ENCODE measurements around the gene SLC4A2. TPM values are rescaled to one million over a fixed set of nuclear protein-coding genes. Genes with fewer than 3 reads are reported as not detected.
A peak's percentile ranks its signal among the peaks of the same experiment; 100 is the strongest.

The SLC4A2 gene
- total RNA-seq, 2 donors from 2014 or later, result 55.3 to 114 TPM

- H3K9me3 ChIP-seq, result no peaks in the 10 kb centered on the region
- H3K27ac ChIP-seq, result no peak overlapping the region
- H3K36me3 ChIP-seq, result no peaks in the 10 kb centered on the region
- no peak for TF ChIP-seq CTCF (IDR thresholded peaks at IDR 0.05)
- H3K4me3 ChIP-seq, result peak overlapping the region in 1 of 2 donors; percentile 22
- DNase-seq (ENCODE audit: low spot score), result no peak
- H3K4me1 ChIP-seq, result peaks cover 0 to 18% of the 10 kb centered on the region in 2 donors
- H3K27me3 ChIP-seq, result no peaks in the 10 kb centered on the region
Measured at GRCh38 chr7:151051108-151051507, 8.3 kb upstream of the SLC4A2 start.

- Histone ChIP-seq H3K27me3 (no peaks in the 10 kb centered on the region), H3K4me3 (no peak overlapping the region), H3K4me1 (peaks cover 0 to 17% of the 10 kb centered on the region in 2 donors), H3K9me3 (no peaks in the 10 kb centered on the region), H3K36me3 (no peaks in the 10 kb centered on the region), H3K27ac (no peak overlapping the region)
- DNase-seq (ENCODE audit: low spot score), result no peak
- no peak for TF ChIP-seq CTCF (IDR thresholded peaks at IDR 0.05)
Measured at GRCh38 chr7:151053096-151053495, 6.3 kb upstream of the SLC4A2 start.

GRCh38 chr7:151053751-151054150 is 5.6 kb upstream of the SLC4A2 start:
- Histone ChIP-seq H3K27ac (no peak overlapping the region), H3K27me3 (no peaks in the 10 kb centered on the region), H3K36me3 (no peaks in the 10 kb centered on the region), H3K9me3 (no peaks in the 10 kb centered on the region), H3K4me3 (no peak overlapping the region), H3K4me1 (peaks cover 0 to 24% of the 10 kb centered on the region in 2 donors)
- TF ChIP-seq CTCF (IDR thresholded peaks at IDR 0.05), result no peak
- DNase-seq (ENCODE audit: low spot score), result no peak

DNA sequence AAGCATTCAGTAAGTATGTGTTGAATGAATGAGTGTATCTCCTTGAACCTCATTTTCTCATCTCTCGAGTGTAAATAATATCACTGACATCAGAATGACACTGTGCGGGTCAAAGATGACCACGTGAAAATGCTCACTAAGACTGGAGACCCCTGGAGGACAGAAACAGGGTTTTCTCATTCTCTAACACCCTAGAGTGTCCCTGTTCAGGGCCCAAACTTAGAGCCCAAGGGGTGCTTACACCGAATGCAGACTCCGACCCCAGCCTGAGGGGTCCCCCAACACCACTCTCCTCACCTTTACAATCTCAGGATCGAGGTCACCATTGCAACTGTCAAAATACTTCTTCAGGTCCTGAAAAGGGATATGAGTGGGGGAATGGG is 3.1 kb upstream of the SLC4A2 start:
- H3K4me1 ChIP-seq, result peaks cover 0 to 36% of the 10 kb centered on the region in 2 donors

DNA sequence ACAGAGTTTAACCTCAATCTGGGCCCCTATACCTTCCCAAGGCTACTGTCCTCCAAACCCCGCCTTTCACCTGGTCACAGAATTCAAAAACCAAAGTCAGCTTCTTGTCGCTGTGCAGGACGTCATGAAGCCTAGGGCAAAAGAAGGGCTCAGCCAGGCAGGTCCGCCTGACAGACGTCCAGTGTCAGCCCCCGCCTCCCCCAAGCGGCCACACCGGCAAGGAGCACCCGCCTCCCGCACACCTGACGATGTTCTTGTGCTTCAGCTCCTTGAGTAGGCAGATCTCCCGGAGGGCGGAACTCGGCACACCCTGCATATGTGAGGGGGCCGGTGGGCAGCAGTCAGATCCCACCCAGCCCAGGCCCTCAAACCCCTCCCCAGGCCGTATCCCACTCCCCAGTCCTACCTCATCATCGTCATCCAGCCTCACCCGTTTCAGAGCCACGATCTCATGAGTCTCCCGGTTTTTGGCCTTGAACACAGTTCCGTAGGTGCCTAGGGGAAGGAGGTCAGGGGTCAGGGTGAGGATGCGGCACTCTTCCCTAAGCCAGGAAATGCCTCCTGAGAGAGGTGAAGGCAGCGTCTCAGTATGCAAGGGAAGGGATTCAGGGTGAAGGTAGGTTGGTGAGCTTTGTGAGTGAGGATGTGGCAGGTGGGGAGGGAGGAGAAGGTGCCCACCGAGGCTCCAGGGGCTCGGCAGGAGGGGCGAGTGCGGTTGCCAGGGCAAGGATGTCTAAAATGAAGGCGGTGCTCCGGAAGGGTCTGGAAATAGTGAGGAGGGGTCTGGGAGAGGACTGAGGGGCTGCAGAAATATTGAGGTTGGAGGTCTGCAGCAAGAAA is 2.5 kb upstream of the SLC4A2 start:
- DNase-seq (ENCODE audit: low spot score), result no peak
- TF ChIP-seq CTCF (IDR thresholded peaks at IDR 0.05), result no peak
- peak overlapping the region in 1 of 2 donors; percentile 62 for H3K27ac ChIP-seq
- no peaks in the 10 kb centered on the region for H3K36me3 ChIP-seq
- peak overlapping the region; percentile 56 to 85 for H3K4me3 ChIP-seq
- peaks cover 0 to 42% of the 10 kb centered on the region in 2 donors for H3K4me1 ChIP-seq
- no peaks in the 10 kb centered on the region for H3K27me3 ChIP-seq
- no peaks in the 10 kb centered on the region for H3K9me3 ChIP-seq

More for the DNA sequence above, 3.1 kb upstream of the SLC4A2 start:
- DNase-seq (ENCODE audit: low spot score), result no peak
- Histone ChIP-seq H3K4me3 (no peak overlapping the region), H3K27me3 (no peaks in the 10 kb centered on the region), H3K27ac (no peak overlapping the region), H3K36me3 (no peaks in the 10 kb centered on the region), H3K9me3 (no peaks in the 10 kb centered on the region)
- TF ChIP-seq CTCF (IDR thresholded peaks at IDR 0.05), result no peak
